ENCODE results near the gene RNF20. TPM values are rescaled to one million over a fixed set of nuclear protein-coding genes. Genes with fewer than 3 reads are reported as not detected.

The RNF20 gene
- total RNA-seq, 4 donors from 2014 or later = 23.6 to 40.7 (median 32.7) TPM

GRCh38 chr9:101509572-101509971 is 24.1 kb upstream of the RNF20 start:
- 90% methylated on average over 4 of the region's 4 CpGs; no CpG with 5 or more reads in 1 of the 2 donors for WGBS, 2 donors (ENCODE audit: low coverage in 1 of 2)
- Histone ChIP-seq H3K9me3 (no peaks in the 10 kb centered on the region), H3K4me3 (no peak overlapping the region), H3K27me3 (no peaks in the 10 kb centered on the region), H3K4me1 (peaks cover 0 to 14% (median 4%) of the 10 kb centered on the region in 3 donors), H3K36me3 (no peaks in the 10 kb centered on the region), H3K27ac (no peak overlapping the region)
- TF ChIP-seq CTCF (IDR thresholded peaks at IDR 0.05) = no peak
- TF ChIP-seq EP300 (IDR thresholded peaks at IDR 0.05) = no peak
- TF ChIP-seq POLR2A (IDR thresholded peaks at IDR 0.05) = no peak
- no peak for TF ChIP-seq POLR2AphosphoS5 (IDR thresholded peaks at IDR 0.05)
- ATAC-seq = no peak

GRCh38 chr9:101510459-101510858 is 23.2 kb upstream of the RNF20 start:
- Histone ChIP-seq H3K27ac (no peak overlapping the region), H3K4me1 (peaks cover 0 to 15% (median 4%) of the 10 kb centered on the region in 3 donors), H3K9me3 (no peaks in the 10 kb centered on the region), H3K4me3 (no peak overlapping the region), H3K27me3 (no peaks in the 10 kb centered on the region), H3K36me3 (no peaks in the 10 kb centered on the region)
- TF ChIP-seq POLR2A (IDR thresholded peaks at IDR 0.05) = no peak
- TF ChIP-seq POLR2AphosphoS5 (IDR thresholded peaks at IDR 0.05) = no peak
- no peak for TF ChIP-seq CTCF (IDR thresholded peaks at IDR 0.05)
- TF ChIP-seq EP300 (IDR thresholded peaks at IDR 0.05) = no peak
- 82 to 94% methylated on average over 6 of the region's 6 CpGs for WGBS, 2 donors (ENCODE audit: low coverage in 1 of 2)
- no peak for ATAC-seq

- no peak for ATAC-seq
- Histone ChIP-seq H3K4me3 (no peak overlapping the region), H3K36me3 (no peaks in the 10 kb centered on the region), H3K9me3 (no peaks in the 10 kb centered on the region), H3K27me3 (no peaks in the 10 kb centered on the region), H3K27ac (no peak overlapping the region), H3K4me1 (peaks cover 0 to 15% (median 4%) of the 10 kb centered on the region in 3 donors)
- 90% methylated on average over 2 of the region's 2 CpGs; no CpG with 5 or more reads in 1 of the 2 donors for WGBS, 2 donors (ENCODE audit: low coverage in 1 of 2)
- TF ChIP-seq EP300 (IDR thresholded peaks at IDR 0.05) = no peak
- no peak for TF ChIP-seq POLR2A (IDR thresholded peaks at IDR 0.05)
- no peak for TF ChIP-seq POLR2AphosphoS5 (IDR thresholded peaks at IDR 0.05)
- TF ChIP-seq CTCF (IDR thresholded peaks at IDR 0.05) = no peak
Measured at GRCh38 chr9:101511009-101511408, 22.6 kb upstream of the RNF20 start.

GRCh38 chr9:101512116-101512515 is 21.5 kb upstream of the RNF20 start:
- H3K9me3 ChIP-seq = no peaks in the 10 kb centered on the region
- no peaks in the 10 kb centered on the region for H3K36me3 ChIP-seq
- H3K4me1 ChIP-seq = peaks cover 0 to 15% (median 4%) of the 10 kb centered on the region in 3 donors
- ATAC-seq = no peak
- no peak overlapping the region for H3K27ac ChIP-seq
- TF ChIP-seq POLR2A (IDR thresholded peaks at IDR 0.05) = no peak
- TF ChIP-seq POLR2AphosphoS5 (IDR thresholded peaks at IDR 0.05) = no peak
- no peak for TF ChIP-seq CTCF (IDR thresholded peaks at IDR 0.05)
- TF ChIP-seq EP300 (IDR thresholded peaks at IDR 0.05) = no peak
- H3K27me3 ChIP-seq = no peaks in the 10 kb centered on the region
- H3K4me3 ChIP-seq = no peak overlapping the region
- 50 to 60% methylated on average over 1 to 3 of the region's 3 CpGs for WGBS, 2 donors (ENCODE audit: low coverage in 1 of 2)

- Histone ChIP-seq H3K4me1 (peaks cover 0 to 15% (median 4%) of the 10 kb centered on the region in 3 donors), H3K4me3 (no peak overlapping the region), H3K9me3 (no peaks in the 10 kb centered on the region), H3K27ac (no peak overlapping the region), H3K36me3 (no peaks in the 10 kb centered on the region), H3K27me3 (no peaks in the 10 kb centered on the region)
- no peak for ATAC-seq
- no peak for TF ChIP-seq POLR2A (IDR thresholded peaks at IDR 0.05)
- no peak for TF ChIP-seq EP300 (IDR thresholded peaks at IDR 0.05)
Measured at GRCh38 chr9:101513351-101513750, 20.3 kb upstream of the RNF20 start.

Measured in gastroesophageal sphincter (tissue), 4 donors.